ENCODE measurements around the gene PNPT1. TPM values are rescaled to one million over a fixed set of nuclear protein-coding genes. Genes with fewer than 3 reads are reported as not detected.

PNPT1 gene
- total and polyA plus RNA-seq, 2 donors (not counting 3 experiments of a cell fraction or from before 2014, with no cell fraction given), result 6.6 to 32.4 TPM

GRCh38 chr2:55718165-55719008 lies 24.7 kb upstream of the PNPT1 start:
- FAIRE-seq (peak; percentile 81), DNase-seq (ENCODE audit: low read depth, low spot score) (peak; percentile 77)
- intact Hi-C loops (cut with micrococcal nuclease) (loop anchor here (1.0 to 10.0 kb wide), 8 partner anchors 54 to 1799 kb away; partner anchors contain the start of gene EFEMP1), dilution Hi-C loops (cut with MboI; ENCODE audit: extremely low pct_ligation_motif_present, low sequenced_read_pairs) (no loop called here)
- BruUV-seq (replicated peaks), result no TSS peak
- TF ChIP-seq CTCF (IDR thresholded peaks at IDR 0.05; ENCODE audit: extremely low read depth in 1 of 2, insufficient read depth in 1 of 2, low read depth in 1 of 2, low read length in 2 of 2) (peak; percentile 55 to 65), POLR2AphosphoS5 (IDR thresholded peaks at IDR 0.05; ENCODE audit: insufficient read depth, low read depth, low read length) (no peak)
- H3K4me3 ChIP-seq (replicated peaks in 1 of 3; ENCODE audit: insufficient read depth in 1 of 3, low read depth in 1 of 3, low read length in 3 of 3), result no peak overlapping the region
- H3K36me3 ChIP-seq (ENCODE audit: control insufficient read depth in 2 of 2, extremely low read depth in 1 of 2, insufficient read depth in 2 of 2, low read length in 2 of 2), result no peaks in the 10 kb centered on the region
- ChIA-PET POLR2A (interaction anchor here (0.7 kb wide), 2 partner anchors 187 to 191 kb away, joined by 3 to 4 read pairs; no protein-coding TSS in a partner anchor), CTCF (interaction anchor here (0.6 to 4.8 kb wide), 17 partner anchors 9 to 412 kb away, joined by 3 to 32 read pairs (median 4); no protein-coding TSS in a partner anchor)
- no peak overlapping the region for H3K9ac ChIP-seq (replicated peaks; ENCODE audit: extremely low read depth, insufficient read depth, low read length)
- no peaks in the 10 kb centered on the region for H3K79me2 ChIP-seq (ENCODE audit: control insufficient read depth, insufficient read depth, low read length)
- H4K20me1 ChIP-seq (replicated peaks; ENCODE audit: control insufficient read depth, extremely low read depth, insufficient read depth, low read length), result no peaks in the 10 kb centered on the region
- H3K4me2 ChIP-seq (ENCODE audit: insufficient read depth, low read length), result no peak overlapping the region
- peaks cover 7% of the 10 kb centered on the region for H3K4me1 ChIP-seq (ENCODE audit: control insufficient read depth, extremely low read depth, insufficient read depth, low read length)
- no peak overlapping the region for H3K27ac ChIP-seq (ENCODE audit: insufficient read depth, low read depth, low read length)
- no peaks in the 10 kb centered on the region for H3K9me1 ChIP-seq (replicated peaks; ENCODE audit: control insufficient read depth, extremely low read depth, insufficient read depth, low read length)
- no peaks in the 10 kb centered on the region for H3K27me3 ChIP-seq (ENCODE audit: control insufficient read depth in 2 of 2, insufficient read depth in 2 of 2, low read length in 2 of 2)
- H2AFZ ChIP-seq (ENCODE audit: low read depth, low read length), result peak overlapping the region; percentile 76
- H3K9me3 ChIP-seq (replicated peaks; ENCODE audit: control insufficient read depth, insufficient read depth, low read length), result no peaks in the 10 kb centered on the region

- Histone ChIP-seq H3K36me3 (ENCODE audit: control insufficient read depth in 2 of 2, extremely low read depth in 1 of 2, insufficient read depth in 2 of 2, low read length in 2 of 2) (no peaks in the 10 kb centered on the region), H3K4me1 (ENCODE audit: control insufficient read depth, extremely low read depth, insufficient read depth, low read length) (peaks cover 7% of the 10 kb centered on the region), H3K79me2 (ENCODE audit: control insufficient read depth, insufficient read depth, low read length) (no peaks in the 10 kb centered on the region), H3K4me2 (ENCODE audit: insufficient read depth, low read length) (no peak overlapping the region), H3K27me3 (ENCODE audit: control insufficient read depth in 2 of 2, insufficient read depth in 2 of 2, low read length in 2 of 2) (no peaks in the 10 kb centered on the region), H4K20me1 (replicated peaks; ENCODE audit: control insufficient read depth, extremely low read depth, insufficient read depth, low read length) (no peaks in the 10 kb centered on the region), H3K4me3 (replicated peaks in 1 of 3; ENCODE audit: insufficient read depth in 1 of 3, low read depth in 1 of 3, low read length in 3 of 3) (no peak overlapping the region), H3K9me3 (replicated peaks; ENCODE audit: control insufficient read depth, insufficient read depth, low read length) (no peaks in the 10 kb centered on the region), H3K9me1 (replicated peaks; ENCODE audit: control insufficient read depth, extremely low read depth, insufficient read depth, low read length) (no peaks in the 10 kb centered on the region), H3K9ac (replicated peaks; ENCODE audit: extremely low read depth, insufficient read depth, low read length) (no peak overlapping the region), H2AFZ (ENCODE audit: low read depth, low read length) (peak overlapping the region; percentile 17), H3K27ac (ENCODE audit: insufficient read depth, low read depth, low read length) (no peak overlapping the region)
- TF ChIP-seq POLR2AphosphoS5 (IDR thresholded peaks at IDR 0.05; ENCODE audit: insufficient read depth, low read depth, low read length) (no peak), JUN (IDR thresholded peaks at IDR 0.05; ENCODE audit: borderline replicate concordance, insufficient read depth, insufficient read length, low read depth) (no peak), EZH2 (IDR thresholded peaks at IDR 0.05; ENCODE audit: borderline replicate concordance, low read depth, low read length, severe bottlenecking) (no peak), FOS (IDR thresholded peaks at IDR 0.05; ENCODE audit: borderline replicate concordance, insufficient read depth, low read length) (no peak), POLR2A (IDR thresholded peaks at IDR 0.05; ENCODE audit: low read depth, low read length) (no peak), MAX (IDR thresholded peaks at IDR 0.05; ENCODE audit: insufficient read depth, insufficient read length) (no peak), MYC (IDR thresholded peaks at IDR 0.05; ENCODE audit: low read depth, low read length) (no peak)
- CTCF ChIA-PET, result interaction anchor here (0.6 to 4.8 kb wide), 3 partner anchors 24 to 415 kb away, joined by 3 to 32 read pairs (median 8); no protein-coding TSS in a partner anchor
- intact Hi-C loops (cut with micrococcal nuclease), result loop anchor here (5.0 to 10.0 kb wide), 3 partner anchors 207 to 1802 kb away; partner anchors contain the start of gene EFEMP1
- DNase-seq (ENCODE audit: low read depth, low spot score) (no peak), FAIRE-seq (no peak)
- POLR2A ChIA-PET, result no interaction called here
- dilution Hi-C loops (cut with MboI; ENCODE audit: extremely low pct_ligation_motif_present, low sequenced_read_pairs), result no loop called here
- no TSS peak for BruUV-seq (replicated peaks)
Measured at GRCh38 chr2:55715626-55716025, 22.0 kb upstream of the PNPT1 start.
